Panc1 (cell line): Measurements from ENCODE around the gene TBRG1.
A peak's percentile ranks its signal among the peaks of the same experiment; 100 is the strongest.

ENCODE experiments used
- CTCF ChIP-seq: fragments of 450-650 bp; IDR thresholded peaks from 2 replicates; pipeline ENCODE4 v1.5.1; 2017; ENCODE audit warnings: mild to moderate bottlenecking
- REST ChIP-seq, 2 experiments: IDR thresholded peaks; 2 replicates each; pipeline ENCODE4 v1.6.1; 2011 to 2012; ENCODE audit warnings: low read depth in 2 of 2, control low read depth in 1 of 2, low read length in 1 of 2, mild to moderate bottlenecking in 1 of 2, moderate library complexity in 1 of 2; ENCODE audit not compliant: insufficient read depth in 1 of 2

- TF ChIP-seq REST (IDR thresholded peaks at IDR 0.05; ENCODE audit: insufficient read depth in 1 of 2, low read depth in 2 of 2, low read length in 1 of 2) (no peak), CTCF (peak; percentile 92)
Observed at GRCh38 chr11:124669193-124669592, 46.5 kb downstream of the TBRG1 start.
